CD8-positive, alpha-beta memory T cell (primary cell): Measurements from ENCODE around the gene TBC1D22A. TPM values are rescaled to one million over a fixed set of nuclear protein-coding genes. Genes with fewer than 3 reads are reported as not detected.

ENCODE experiments used
- CTCF ChIA-PET: fragments of 350-600 bp; sonication (Branson Sonifier 250); formaldehyde crosslinking; loops from one replicate; lab custom pipeline; 2021; ENCODE audit warnings: antibody characterized with exemption; lab: Charles Lee
- POLR2A ChIA-PET: fragments of 350-600 bp; sonication (Branson Sonifier 250); formaldehyde crosslinking; loops from one replicate; lab custom pipeline; 2021; ENCODE audit warnings: antibody characterized with exemption; lab: Charles Lee
- DNase-seq, 5 donors: peaks; one replicate each; pipeline versions ENCODE4 v3.0.0 to v3.0.0-alpha.2; 2020 to 2022; ENCODE audit warnings: mixed read lengths in 1 of 5
- H3K27ac ChIP-seq: one replicate; pipeline ENCODE4 v1.7.0; 2013; ENCODE audit warnings: low read depth, mild to moderate bottlenecking, low read length, moderate library complexity
- H3K27me3 ChIP-seq: 2 replicates; pipeline ENCODE4 v1.7.0; 2013; ENCODE audit warnings: low read length, mild to moderate bottlenecking; ENCODE audit not compliant: insufficient read depth, poor library complexity, severe bottlenecking
- H3K36me3 ChIP-seq: 2 replicates; pipeline ENCODE4 v1.7.0; 2013; ENCODE audit warnings: mild to moderate bottlenecking, low read length, moderate library complexity; ENCODE audit not compliant: insufficient read depth
- H3K4me1 ChIP-seq: 2 replicates; pipeline ENCODE4 v1.7.0; 2013; ENCODE audit warnings: mild to moderate bottlenecking, low read length, moderate library complexity; ENCODE audit not compliant: insufficient read depth
- H3K4me3 ChIP-seq: 2 replicates; pipeline ENCODE4 v1.7.0; 2013; ENCODE audit warnings: mild to moderate bottlenecking, low read length
- H3K9me3 ChIP-seq: 2 replicates; pipeline ENCODE4 v1.7.0; 2013; ENCODE audit warnings: mild to moderate bottlenecking, low read length
- H3K27ac Mint-ChIP-seq, 8 donors: one replicate each; pipeline ENCODE4 v1.8.0; 2020 to 2021; ENCODE audit warnings: mixed read lengths in 8 of 8, mild to moderate bottlenecking in 6 of 8, inconsistent platforms in 3 of 8, moderate library complexity in 3 of 8
- H3K27me3 Mint-ChIP-seq, 2 donors: one replicate each; pipeline ENCODE4 v1.8.0; 2020 to 2021; ENCODE audit warnings: mixed read lengths in 2 of 2, mild to moderate bottlenecking in 1 of 2, moderate library complexity in 1 of 2
- H3K36me3 Mint-ChIP-seq, 3 donors: one replicate each; pipeline ENCODE4 v1.8.0; 2020 to 2021; ENCODE audit warnings: mixed read lengths in 3 of 3, inconsistent platforms in 1 of 3, mild to moderate bottlenecking in 1 of 3
- H3K4me1 Mint-ChIP-seq, 3 donors: one replicate each; pipeline ENCODE4 v1.8.0; 2020 to 2021; ENCODE audit warnings: mixed read lengths in 3 of 3, inconsistent platforms in 1 of 3, mild to moderate bottlenecking in 1 of 3
- H3K4me3 Mint-ChIP-seq, 7 donors: one replicate each; pipeline ENCODE4 v1.8.0; 2020 to 2021; ENCODE audit warnings: mixed read lengths in 7 of 7, mild to moderate bottlenecking in 6 of 7, moderate library complexity in 4 of 7, inconsistent platforms in 2 of 7
- H3K9me3 Mint-ChIP-seq, 5 donors: one replicate each; pipeline ENCODE4 v1.8.0; 2020 to 2022; ENCODE audit warnings: mixed read lengths in 5 of 5, mild to moderate bottlenecking in 3 of 5, moderate library complexity in 2 of 5, inconsistent platforms in 1 of 5
- polyA plus RNA-seq: library from polyadenylated mRNA; unstranded; fragments of 300-500 nt; fragmentation: Illumina TruSeq; gene quantifications from one replicate; pipeline ENCODE4 v1.2.3, GENCODE V29; 2021
- total RNA-seq, 2 experiments: library from RNA; stranded (reverse); gene quantifications; one replicate each; pipeline ENCODE4 v1.2.3, GENCODE V29; 2021

The TBC1D22A gene
- total and polyA plus RNA-seq, 3 experiments from 2014 or later: 26.6 to 34.8 (median 34.0) TPM

GRCh38 chr22:47034076-47034808 lies 271.8 kb downstream of the TBC1D22A start:
- H3K27ac Mint-ChIP-seq: no peak overlapping the region
- H3K4me3 ChIP-seq: no peak overlapping the region

GRCh38 chr22:47034905-47035419 lies 272.5 kb downstream of the TBC1D22A start:
- Mint-ChIP-seq H3K27ac (no peak overlapping the region), H3K4me1 (peaks cover 0 to 26% (median 7%) of the 10 kb centered on the region in 3 donors), H3K9me3 (no peaks in the 10 kb centered on the region), H3K4me3 (no peak overlapping the region), H3K36me3 (peaks cover 0 to 44% (median 6%) of the 10 kb centered on the region in 3 donors), H3K27me3 (no peaks in the 10 kb centered on the region)
- Histone ChIP-seq H3K36me3 (no peaks in the 10 kb centered on the region), H3K27me3 (no peaks in the 10 kb centered on the region), H3K9me3 (no peaks in the 10 kb centered on the region), H3K4me3 (no peak overlapping the region), H3K27ac (no peak overlapping the region), H3K4me1 (no peaks in the 10 kb centered on the region)
- ChIA-PET CTCF (no interaction called here), POLR2A (no interaction called here)
- no peak for DNase-seq

More at GRCh38 chr22:47034076-47034808, 271.8 kb downstream of the TBC1D22A start:
- DNase-seq: no peak
- ChIA-PET POLR2A (no interaction called here), CTCF (no interaction called here)
- Histone ChIP-seq H3K27ac (no peak overlapping the region), H3K9me3 (no peaks in the 10 kb centered on the region), H3K4me1 (no peaks in the 10 kb centered on the region), H3K27me3 (no peaks in the 10 kb centered on the region), H3K36me3 (no peaks in the 10 kb centered on the region)
- no peaks in the 10 kb centered on the region for H3K27me3 Mint-ChIP-seq
- peaks cover 0 to 43% (median 6%) of the 10 kb centered on the region in 3 donors for H3K36me3 Mint-ChIP-seq
- no peaks in the 10 kb centered on the region for H3K9me3 Mint-ChIP-seq
- H3K4me1 Mint-ChIP-seq: peaks cover 0 to 23% (median 7%) of the 10 kb centered on the region in 3 donors
- H3K4me3 Mint-ChIP-seq: no peak overlapping the region

DNA sequence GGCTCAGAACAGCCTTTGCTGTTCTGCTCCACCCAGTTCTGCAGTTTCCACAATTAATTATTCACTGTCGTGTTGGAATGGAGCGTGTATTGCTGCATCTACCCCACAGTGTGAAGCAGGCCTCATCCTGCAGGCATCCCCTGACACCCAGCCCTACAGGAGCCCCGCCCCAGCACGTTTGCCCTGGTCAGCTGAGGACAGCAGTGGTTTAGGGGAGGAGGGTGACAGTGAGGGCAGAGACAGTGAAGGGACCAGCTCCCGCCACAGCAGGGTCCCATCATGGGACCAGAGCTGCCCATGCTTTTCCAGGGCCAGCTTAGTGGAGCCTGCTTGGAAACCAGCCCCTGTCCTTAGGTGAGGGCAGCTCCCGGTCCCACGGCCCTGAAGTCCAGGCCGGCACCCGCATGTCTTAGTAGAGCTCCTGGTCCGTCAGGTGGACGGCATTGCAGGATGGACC lies 273.0 kb downstream of the TBC1D22A start:
- no peaks in the 10 kb centered on the region for H3K27me3 ChIP-seq
- H3K4me3 ChIP-seq: no peak overlapping the region
- peaks cover 0 to 45% (median 6%) of the 10 kb centered on the region in 3 donors for H3K36me3 Mint-ChIP-seq
- H3K4me3 Mint-ChIP-seq: no peak overlapping the region
- no peaks in the 10 kb centered on the region for H3K36me3 ChIP-seq
- no peak overlapping the region for H3K27ac Mint-ChIP-seq
- no peak overlapping the region for H3K27ac ChIP-seq
- H3K4me1 ChIP-seq: no peaks in the 10 kb centered on the region
- H3K4me1 Mint-ChIP-seq: peaks cover 0 to 25% (median 2%) of the 10 kb centered on the region in 3 donors
- CTCF ChIA-PET: no interaction called here
- no peaks in the 10 kb centered on the region for H3K27me3 Mint-ChIP-seq
- H3K9me3 ChIP-seq: no peaks in the 10 kb centered on the region
- POLR2A ChIA-PET: no interaction called here
- H3K9me3 Mint-ChIP-seq: no peaks in the 10 kb centered on the region
- no peak for DNase-seq

DNA sequence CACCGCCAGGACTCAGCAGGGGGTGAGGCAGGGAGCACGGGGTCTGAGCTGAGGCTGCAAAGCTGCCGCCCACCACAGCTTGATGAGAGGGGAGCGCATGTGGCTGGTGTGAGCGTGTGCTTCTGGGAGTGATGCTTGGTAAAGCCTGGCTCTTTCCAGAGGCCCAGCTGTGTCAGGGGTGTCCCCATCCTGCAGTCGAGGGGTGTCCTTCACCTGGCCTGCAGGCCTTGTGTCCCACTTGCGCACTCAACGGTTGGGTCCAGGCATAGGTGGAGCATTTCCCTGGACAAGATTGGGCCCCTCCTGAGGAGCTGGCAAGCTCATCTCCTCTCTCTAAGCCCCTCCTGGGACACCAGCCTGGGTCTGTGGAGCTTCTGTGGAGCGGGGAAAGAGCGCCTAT lies 273.9 kb downstream of the TBC1D22A start:
- ChIA-PET POLR2A (no interaction called here), CTCF (no interaction called here)
- peaks cover 2 to 29% (median 3%) of the 10 kb centered on the region in 3 donors for H3K4me1 Mint-ChIP-seq
- no peaks in the 10 kb centered on the region for H3K9me3 Mint-ChIP-seq
- Histone ChIP-seq H3K27me3 (no peaks in the 10 kb centered on the region), H3K4me1 (no peaks in the 10 kb centered on the region), H3K27ac (no peak overlapping the region), H3K4me3 (no peak overlapping the region), H3K9me3 (no peaks in the 10 kb centered on the region), H3K36me3 (no peaks in the 10 kb centered on the region)
- peak overlapping the region in 1 of 8 donors; percentile 39 for H3K27ac Mint-ChIP-seq
- H3K4me3 Mint-ChIP-seq: no peak overlapping the region
- H3K36me3 Mint-ChIP-seq: peaks cover 0 to 48% (median 7%) of the 10 kb centered on the region in 3 donors
- H3K27me3 Mint-ChIP-seq: no peaks in the 10 kb centered on the region
- DNase-seq: no peak

GRCh38 chr22:47036936-47037485 lies 274.6 kb downstream of the TBC1D22A start:
- Histone ChIP-seq H3K9me3 (no peaks in the 10 kb centered on the region), H3K36me3 (no peaks in the 10 kb centered on the region), H3K4me3 (no peak overlapping the region), H3K4me1 (no peaks in the 10 kb centered on the region), H3K27me3 (no peaks in the 10 kb centered on the region), H3K27ac (no peak overlapping the region)
- H3K27me3 Mint-ChIP-seq: no peaks in the 10 kb centered on the region
- peaks cover 5 to 33% (median 10%) of the 10 kb centered on the region in 3 donors for H3K4me1 Mint-ChIP-seq
- ChIA-PET CTCF (no interaction called here), POLR2A (no interaction called here)
- peaks cover 0 to 46% (median 7%) of the 10 kb centered on the region in 3 donors for H3K36me3 Mint-ChIP-seq
- H3K9me3 Mint-ChIP-seq: no peaks in the 10 kb centered on the region
- no peak overlapping the region for H3K27ac Mint-ChIP-seq
- no peak for DNase-seq
- no peak overlapping the region for H3K4me3 Mint-ChIP-seq

GRCh38 chr22:47038206-47038835 lies 275.9 kb downstream of the TBC1D22A start:
- H3K27ac Mint-ChIP-seq: no peak overlapping the region
- Histone ChIP-seq H3K27ac (no peak overlapping the region), H3K4me1 (no peaks in the 10 kb centered on the region), H3K4me3 (no peak overlapping the region), H3K36me3 (no peaks in the 10 kb centered on the region), H3K27me3 (no peaks in the 10 kb centered on the region), H3K9me3 (no peaks in the 10 kb centered on the region)
- H3K4me3 Mint-ChIP-seq: no peak overlapping the region
- CTCF ChIA-PET: no interaction called here
- no peaks in the 10 kb centered on the region for H3K9me3 Mint-ChIP-seq
- POLR2A ChIA-PET: no interaction called here
- no peak for DNase-seq
- peaks cover 0 to 46% (median 7%) of the 10 kb centered on the region in 3 donors for H3K36me3 Mint-ChIP-seq
- peaks cover 12 to 39% (median 13%) of the 10 kb centered on the region in 3 donors for H3K4me1 Mint-ChIP-seq
- no peaks in the 10 kb centered on the region for H3K27me3 Mint-ChIP-seq

GRCh38 chr22:47039356-47039755 lies 276.9 kb downstream of the TBC1D22A start:
- Histone ChIP-seq H3K36me3 (no peaks in the 10 kb centered on the region), H3K4me1 (no peaks in the 10 kb centered on the region), H3K4me3 (no peak overlapping the region), H3K27ac (no peak overlapping the region), H3K9me3 (no peaks in the 10 kb centered on the region), H3K27me3 (no peaks in the 10 kb centered on the region)
- Mint-ChIP-seq H3K4me3 (no peak overlapping the region), H3K27ac (no peak overlapping the region), H3K4me1 (peaks cover 15 to 45% (median 21%) of the 10 kb centered on the region in 3 donors), H3K27me3 (no peaks in the 10 kb centered on the region), H3K36me3 (peaks cover 0 to 45% (median 6%) of the 10 kb centered on the region in 3 donors), H3K9me3 (no peaks in the 10 kb centered on the region)
- DNase-seq: no peak
- ChIA-PET POLR2A (no interaction called here), CTCF (no interaction called here)
